Keratinocyte (primary cell): ENCODE measurements around the gene PSD2. TPM values are rescaled to one million over a fixed set of nuclear protein-coding genes. Genes with fewer than 3 reads are reported as not detected.

Experiments
- DNase-seq: peaks from one replicate; pipeline ENCODE4 v3.0.0-alpha.2; 2011; ENCODE audit warnings: low read depth, missing footprints, low spot score
- FAIRE-seq: peaks from 2 replicates; lab custom pipeline; 2011; peaks lifted over from hg19 to GRCh38; lab: Jason Lieb, UNC
- H2AFZ ChIP-seq: 2 replicates; pipeline ENCODE4 v1.6.0; 2012; ENCODE audit warnings: low read length, control low read depth, inconsistent platforms; ENCODE audit not compliant: control insufficient read depth
- H3K27ac ChIP-seq: 2 replicates; pipeline ENCODE4 v1.5.1; 2011; ENCODE audit warnings: low read length; ENCODE audit not compliant: control insufficient read depth, insufficient read depth
- H3K27me3 ChIP-seq: 3 replicates; pipeline ENCODE4 v1.6.0; 2011; ENCODE audit warnings: low read length; ENCODE audit not compliant: control insufficient read depth, insufficient read depth; ENCODE audit errors: extremely low read depth
- H3K36me3 ChIP-seq, 2 experiments: 2 replicates in 1 of 2; 3 replicates in 1 of 2; pipeline ENCODE4 v1.5.1; 2011; ENCODE audit warnings: low read length in 2 of 2, mild to moderate bottlenecking in 1 of 2; ENCODE audit not compliant: control insufficient read depth in 2 of 2, insufficient read depth in 2 of 2; ENCODE audit errors: extremely low read depth in 1 of 2
- H3K4me1 ChIP-seq: 3 replicates; pipeline ENCODE4 v1.5.1; 2011; ENCODE audit warnings: low read length; ENCODE audit not compliant: control insufficient read depth, insufficient read depth; ENCODE audit errors: extremely low read depth
- H3K4me2 ChIP-seq: 3 replicates; pipeline ENCODE4 v1.6.0; 2011; ENCODE audit warnings: low read depth, low read length; ENCODE audit not compliant: control insufficient read depth, insufficient read depth; ENCODE audit errors: extremely low read depth
- H3K4me3 ChIP-seq, 3 experiments: fragments of 200-600 bp in 1 of 3; sonication (generic) in 1 of 3; 2 replicates in 2 of 3; 3 replicates in 1 of 3; pipeline ENCODE4 v1.5.1; 2011 to 2016; ENCODE audit warnings: low read length in 3 of 3, mild to moderate bottlenecking in 3 of 3, control low read depth in 2 of 3, inconsistent platforms in 1 of 3, low read depth in 1 of 3, mixed read lengths in 1 of 3, mixed run types in 1 of 3, moderate library complexity in 1 of 3; ENCODE audit not compliant: control insufficient read depth in 2 of 3, insufficient read depth in 2 of 3; ENCODE audit errors: extremely low read depth in 1 of 3
- H3K79me2 ChIP-seq: 2 replicates; pipeline ENCODE4 v1.6.0; 2012; ENCODE audit warnings: low read length; ENCODE audit not compliant: control insufficient read depth, insufficient read depth
- H3K9ac ChIP-seq: 3 replicates; pipeline ENCODE4 v1.6.0; 2011; ENCODE audit warnings: low read length; ENCODE audit not compliant: control insufficient read depth, insufficient read depth; ENCODE audit errors: extremely low read depth
- H3K9me1 ChIP-seq: 3 replicates; pipeline ENCODE4 v1.6.0; 2011; ENCODE audit warnings: low read length; ENCODE audit not compliant: control insufficient read depth, insufficient read depth; ENCODE audit errors: extremely low read depth
- H3K9me3 ChIP-seq: 2 replicates; pipeline ENCODE4 v1.5.1; 2012; ENCODE audit warnings: low read depth, low read length; ENCODE audit not compliant: control insufficient read depth
- H4K20me1 ChIP-seq: 3 replicates; pipeline ENCODE4 v1.6.0; 2011; ENCODE audit warnings: low read length; ENCODE audit not compliant: control insufficient read depth, insufficient read depth; ENCODE audit errors: extremely low read depth
- EZH2 ChIP-seq: IDR thresholded peaks from one replicate; pipeline ENCODE4 v1.6.1; 2012; ENCODE audit warnings: inconsistent platforms, mild to moderate bottlenecking, low read length, moderate library complexity
- dilution Hi-C: fragments of 300-500 bp; cut with MboI; formaldehyde crosslinking; loops from one replicate; pipeline ENCODE4 v1.7.0; 2020; ENCODE audit warnings: low sequenced_read_pairs; ENCODE audit not compliant: extremely low pct_ligation_motif_present
- polyA plus RNA-seq, 5 experiments: library from polyadenylated mRNA; depleted of rRNA in 3 of 5; stranded (reverse) in 3 of 5; stranded (forward) in 1 of 5; unstranded in 1 of 5; fragments of >200 nt; gene quantifications; 1 replicate in 1 of 5; 2 replicates in 3 of 5; 3 replicates in 1 of 5; pipeline versions ENCODE4 v1.2.1 to v1.2.3, GENCODE V29; 2011 to 2012; ENCODE audit warnings: missing spikeins in 2 of 5, low read depth in 1 of 5, low replicate concordance in 1 of 5
- TF ChIP-seq, protein P1 (sequence below), 3 experiments: IDR thresholded peaks in 1 of 3; conservative IDR thresholded peaks in 1 of 3; optimal IDR thresholded peaks in 1 of 3; 2 replicates in 2 of 3; 3 replicates in 1 of 3; pipeline versions ENCODE3 to v1.5.1; 2011; ENCODE audit warnings: low read length in 3 of 3, mild to moderate bottlenecking in 3 of 3, moderate library complexity in 2 of 3, control low read depth in 1 of 3, inconsistent platforms in 1 of 3; ENCODE audit not compliant: insufficient read depth in 2 of 3; ENCODE audit errors: extremely low read depth in 1 of 3

Gene PSD2
- polyA plus RNA-seq, 1 donor (not counting 4 experiments of a cell fraction or from before 2014, with no cell fraction given) = not detected

GRCh38 chr5:139784488-139784887 is 11.1 kb upstream of the PSD2 start:
- no peak for TF ChIP-seq EZH2
- TF ChIP-seq, protein P1, sequence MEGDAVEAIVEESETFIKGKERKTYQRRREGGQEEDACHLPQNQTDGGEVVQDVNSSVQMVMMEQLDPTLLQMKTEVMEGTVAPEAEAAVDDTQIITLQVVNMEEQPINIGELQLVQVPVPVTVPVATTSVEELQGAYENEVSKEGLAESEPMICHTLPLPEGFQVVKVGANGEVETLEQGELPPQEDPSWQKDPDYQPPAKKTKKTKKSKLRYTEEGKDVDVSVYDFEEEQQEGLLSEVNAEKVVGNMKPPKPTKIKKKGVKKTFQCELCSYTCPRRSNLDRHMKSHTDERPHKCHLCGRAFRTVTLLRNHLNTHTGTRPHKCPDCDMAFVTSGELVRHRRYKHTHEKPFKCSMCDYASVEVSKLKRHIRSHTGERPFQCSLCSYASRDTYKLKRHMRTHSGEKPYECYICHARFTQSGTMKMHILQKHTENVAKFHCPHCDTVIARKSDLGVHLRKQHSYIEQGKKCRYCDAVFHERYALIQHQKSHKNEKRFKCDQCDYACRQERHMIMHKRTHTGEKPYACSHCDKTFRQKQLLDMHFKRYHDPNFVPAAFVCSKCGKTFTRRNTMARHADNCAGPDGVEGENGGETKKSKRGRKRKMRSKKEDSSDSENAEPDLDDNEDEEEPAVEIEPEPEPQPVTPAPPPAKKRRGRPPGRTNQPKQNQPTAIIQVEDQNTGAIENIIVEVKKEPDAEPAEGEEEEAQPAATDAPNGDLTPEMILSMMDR (optimal IDR thresholded peaks at IDR 0.05 in 1 of 3, IDR thresholded peaks at IDR 0.05 in 1 of 3, conservative IDR thresholded peaks at IDR 0.05 in 1 of 3; ENCODE audit: extremely low read depth in 1 of 3, insufficient read depth in 2 of 3, low read length in 3 of 3) = no peak
- no peaks in the 10 kb centered on the region for H3K9me3 ChIP-seq
- DNase-seq (no peak), FAIRE-seq (no peak)
- no peak overlapping the region for H3K27ac ChIP-seq
- dilution Hi-C loops = no loop called here
- no peak overlapping the region for H3K9ac ChIP-seq
- H2AFZ ChIP-seq = no peak overlapping the region
- no peaks in the 10 kb centered on the region for H3K9me1 ChIP-seq
- no peak overlapping the region for H3K4me3 ChIP-seq
- H3K79me2 ChIP-seq = no peaks in the 10 kb centered on the region
- H3K4me2 ChIP-seq = no peak overlapping the region
- H4K20me1 ChIP-seq = peaks cover 2% of the 10 kb centered on the region
- H3K36me3 ChIP-seq = no peaks in the 10 kb centered on the region
- peaks cover 2% of the 10 kb centered on the region for H3K27me3 ChIP-seq
- H3K4me1 ChIP-seq = peaks cover 7% of the 10 kb centered on the region

GRCh38 chr5:139787257-139787567 is 8.4 kb upstream of the PSD2 start:
- Histone ChIP-seq H3K9me1 (no peaks in the 10 kb centered on the region), H3K4me1 (peaks cover 7% of the 10 kb centered on the region), H4K20me1 (peaks cover 2% of the 10 kb centered on the region), H3K36me3 (no peaks in the 10 kb centered on the region), H3K9ac (no peak overlapping the region), H3K27ac (no peak overlapping the region), H3K4me2 (peak overlapping the region; percentile 100), H3K9me3 (no peaks in the 10 kb centered on the region), H3K79me2 (no peaks in the 10 kb centered on the region), H2AFZ (no peak overlapping the region), H3K4me3 (peak overlapping the region in 1 of 3 experiments; percentile 47), H3K27me3 (peaks cover 2% of the 10 kb centered on the region)
- no peak for DNase-seq
- no peak for TF ChIP-seq EZH2
- TF ChIP-seq, protein P1 (optimal IDR thresholded peaks at IDR 0.05 in 1 of 3, IDR thresholded peaks at IDR 0.05 in 1 of 3, conservative IDR thresholded peaks at IDR 0.05 in 1 of 3; ENCODE audit: extremely low read depth in 1 of 3, insufficient read depth in 2 of 3, low read length in 3 of 3) = no peak
- dilution Hi-C loops = no loop called here
- no peak for FAIRE-seq
